ENCODE measurements around the gene FBXL12.
"Not testable (repeated sequence)": the region's sequence is repeated elsewhere in the genome, so short reads cannot be mapped to it uniquely, and the experiment has no call there.

Gene FBXL12
- long read RNA-seq, donor 1, transcript FBXL12-206 (3 exons, 1,843 nt): minor isoform, 8 of 22 reads
- long read RNA-seq, donor 1, transcript FBXL12-201 (3 exons, 1,852 nt): major isoform, 10 of 22 reads
- long read RNA-seq, donor 1, partial matches to known transcripts: 0 of 22 reads
- long read RNA-seq, donor 1, other reads (novel, unspliced or antisense): 0 of 22 reads
- long read RNA-seq, donor 2, transcript FBXL12-201 (3 exons, 1,852 nt): major isoform, 5 of 734 reads
- long read RNA-seq, donor 2, partial matches to known transcripts: 705 of 734 reads
- long read RNA-seq, donor 2, other reads (novel, unspliced or antisense): 18 of 734 reads
- long read RNA-seq, donor 3, transcript FBXL12-206 (3 exons, 1,843 nt): major isoform, 5 of 412 reads
- long read RNA-seq, donor 3, transcript FBXL12-201 (3 exons, 1,852 nt): major isoform, 5 of 412 reads
- long read RNA-seq, donor 3, partial matches to known transcripts: 372 of 412 reads
- long read RNA-seq, donor 3, other reads (novel, unspliced or antisense): 30 of 412 reads
- long read RNA-seq, donor 4, transcript FBXL12-201 (3 exons, 1,852 nt): major isoform, 7 of 11 reads
- long read RNA-seq, donor 4, partial matches to known transcripts: 0 of 11 reads
- long read RNA-seq, donor 4, other reads (novel, unspliced or antisense): 0 of 11 reads
- long read RNA-seq, donor 5, transcript FBXL12-201 (3 exons, 1,852 nt): major isoform, 11 of 1,104 reads
- long read RNA-seq, donor 5, partial matches to known transcripts: 988 of 1,104 reads
- long read RNA-seq, donor 5, other reads (novel, unspliced or antisense): 100 of 1,104 reads
- long read RNA-seq, donor 6, transcript FBXL12-201 (3 exons, 1,852 nt): major isoform, 9 of 11 reads
- long read RNA-seq, donor 6, partial matches to known transcripts: 0 of 11 reads
- long read RNA-seq, donor 6, other reads (novel, unspliced or antisense): 0 of 11 reads
- long read RNA-seq, donor 7: 0 reads
- long read RNA-seq, donor 8, transcript FBXL12-201 (3 exons, 1,852 nt): major isoform, 8 of 835 reads
- long read RNA-seq, donor 8, partial matches to known transcripts: 749 of 835 reads
- long read RNA-seq, donor 8, other reads (novel, unspliced or antisense): 77 of 835 reads

GRCh38 chr19:9818734-9819595 lies at the start of gene FBXL12:
TSS of gene FBXL12 (minus strand) at chr19:9819079. CDS start at chr19:9818813, 266 bp downstream.
- DNase-seq: peak; percentile 99

- DNase-seq: no peak
Measured at GRCh38 chr19:9865732-9866501, 47.0 kb upstream of the FBXL12 start.

- no peak for DNase-seq
Measured at GRCh38 chr19:9863759-9864158, 44.9 kb upstream of the FBXL12 start.

- no peak for DNase-seq
Measured at GRCh38 chr19:9862938-9863337, 44.1 kb upstream of the FBXL12 start.

- DNase-seq: no peak
Measured at GRCh38 chr19:9861503-9861902, 42.6 kb upstream of the FBXL12 start.

- no peak for DNase-seq
Measured at GRCh38 chr19:9860407-9860806, 41.5 kb upstream of the FBXL12 start.

GRCh38 chr19:9858766-9859165 lies 39.9 kb upstream of the FBXL12 start:
- DNase-seq: no peak

GRCh38 chr19:9857920-9858746 lies 39.3 kb upstream of the FBXL12 start:
- DNase-seq: no peak

- DNase-seq: no peak
Measured at GRCh38 chr19:9857076-9857721, 38.3 kb upstream of the FBXL12 start.

- DNase-seq: no peak
Measured at GRCh38 chr19:9856609-9857008, 37.7 kb upstream of the FBXL12 start.

- no peak for DNase-seq
Measured at GRCh38 chr19:9854282-9854846, 35.5 kb upstream of the FBXL12 start.

- DNase-seq: peak; percentile 45
Measured at GRCh38 chr19:9850235-9850959, 31.5 kb upstream of the FBXL12 start.

- DNase-seq: peak; percentile 39
Measured at GRCh38 chr19:9849791-9850190, 30.9 kb upstream of the FBXL12 start.

- DNase-seq: no peak
Measured at GRCh38 chr19:9848762-9849161, 29.9 kb upstream of the FBXL12 start.

- no peak for DNase-seq
Measured at GRCh38 chr19:9848060-9848459, 29.2 kb upstream of the FBXL12 start.

- no peak for DNase-seq
Measured at GRCh38 chr19:9847087-9847671, 28.3 kb upstream of the FBXL12 start.

- DNase-seq: not testable (repeated sequence)
Measured at GRCh38 chr19:9843626-9844273, 24.9 kb upstream of the FBXL12 start.

All from right kidney (tissue), 9 donors.